Ascending aorta (tissue), 2 donors: Measurements from ENCODE around the gene ETV6. TPM values are rescaled to one million over a fixed set of nuclear protein-coding genes. Genes with fewer than 3 reads are reported as not detected.

Source experiments
- DNase-seq, 2 donors: peaks; one replicate each; pipeline ENCODE4 v3.0.0-alpha.2; 2019; ENCODE audit warnings: low spot score in 2 of 2
- H3K27ac ChIP-seq, 2 donors: fragments of 200-600 bp; sonication (generic); one replicate each; pipeline ENCODE4 v1.5.1; 2016 to 2017; ENCODE audit warnings: mild to moderate bottlenecking in 1 of 2
- H3K27me3 ChIP-seq: fragments of 200-600 bp; sonication (generic); one replicate; pipeline ENCODE4 v1.5.1; 2017
- H3K36me3 ChIP-seq, 2 donors: fragments of 200-600 bp; sonication (generic); one replicate each; pipeline ENCODE4 v1.5.1; 2016
- H3K4me1 ChIP-seq, 2 donors: fragments of 200-600 bp; sonication (generic); one replicate each; pipeline ENCODE4 v1.5.1; 2016 to 2017; ENCODE audit warnings: mild to moderate bottlenecking in 1 of 2
- H3K4me3 ChIP-seq, 2 donors: fragments of 200-600 bp; sonication (generic); one replicate each; pipeline ENCODE4 v1.5.1; 2016 to 2017; ENCODE audit warnings: mild to moderate bottlenecking in 1 of 2
- H3K9me3 ChIP-seq, 2 donors: fragments of 200-600 bp; sonication (generic); one replicate each; pipeline ENCODE4 v1.5.1; 2016
- intact Hi-C: fragments of 100-400 bp; cut with DNase I; formaldehyde crosslinking; loops from one replicate; pipeline ENCODE4 v1.15.1; 2023
- total RNA-seq: library from RNA; depleted of rRNA; stranded (reverse); fragments of >200 nt; gene quantifications from one replicate; pipeline ENCODE4 v1.1.0, GENCODE V29; 2016
- TF ChIP-seq, protein P1 (sequence below), 3 experiments: fragments of 200-600 bp in 2 of 3; fragments of 450-650 bp in 1 of 3; sonication (generic) in 2 of 3; IDR thresholded peaks; one replicate each; pipeline ENCODE4 v1.5.1; 2016 to 2019; ENCODE audit warnings: antibody characterized with exemption in 3 of 3, mild to moderate bottlenecking in 1 of 3, moderate library complexity in 1 of 3

The ETV6 gene
- total RNA-seq, 1 donor from 2014 or later, result 21.6 TPM

GRCh38 chr12:11656550-11656949 lies 7.1 kb downstream of the ETV6 start:
- intact Hi-C loops, result loop anchor here (10.0 kb wide), 1 partner anchor 138 kb away; no protein-coding TSS in a partner anchor
- Histone ChIP-seq H3K4me1 (peaks cover 18 to 53% of the 10 kb centered on the region in 2 donors), H3K27me3 (no peaks in the 10 kb centered on the region), H3K27ac (peak overlapping the region; percentile 41 to 62), H3K9me3 (no peaks in the 10 kb centered on the region), H3K4me3 (no peak overlapping the region), H3K36me3 (no peaks in the 10 kb centered on the region)
- DNase-seq, result no peak
- TF ChIP-seq, protein P1, sequence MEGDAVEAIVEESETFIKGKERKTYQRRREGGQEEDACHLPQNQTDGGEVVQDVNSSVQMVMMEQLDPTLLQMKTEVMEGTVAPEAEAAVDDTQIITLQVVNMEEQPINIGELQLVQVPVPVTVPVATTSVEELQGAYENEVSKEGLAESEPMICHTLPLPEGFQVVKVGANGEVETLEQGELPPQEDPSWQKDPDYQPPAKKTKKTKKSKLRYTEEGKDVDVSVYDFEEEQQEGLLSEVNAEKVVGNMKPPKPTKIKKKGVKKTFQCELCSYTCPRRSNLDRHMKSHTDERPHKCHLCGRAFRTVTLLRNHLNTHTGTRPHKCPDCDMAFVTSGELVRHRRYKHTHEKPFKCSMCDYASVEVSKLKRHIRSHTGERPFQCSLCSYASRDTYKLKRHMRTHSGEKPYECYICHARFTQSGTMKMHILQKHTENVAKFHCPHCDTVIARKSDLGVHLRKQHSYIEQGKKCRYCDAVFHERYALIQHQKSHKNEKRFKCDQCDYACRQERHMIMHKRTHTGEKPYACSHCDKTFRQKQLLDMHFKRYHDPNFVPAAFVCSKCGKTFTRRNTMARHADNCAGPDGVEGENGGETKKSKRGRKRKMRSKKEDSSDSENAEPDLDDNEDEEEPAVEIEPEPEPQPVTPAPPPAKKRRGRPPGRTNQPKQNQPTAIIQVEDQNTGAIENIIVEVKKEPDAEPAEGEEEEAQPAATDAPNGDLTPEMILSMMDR (IDR thresholded peaks at IDR 0.05), result no peak

GRCh38 chr12:11657511-11657910 lies 8.0 kb downstream of the ETV6 start:
- H3K36me3 ChIP-seq, result no peaks in the 10 kb centered on the region
- TF ChIP-seq, protein P1 (IDR thresholded peaks at IDR 0.05), result no peak
- H3K4me1 ChIP-seq, result peaks cover 28 to 60% of the 10 kb centered on the region in 2 donors
- H3K4me3 ChIP-seq, result no peak overlapping the region
- no peaks in the 10 kb centered on the region for H3K9me3 ChIP-seq
- no peaks in the 10 kb centered on the region for H3K27me3 ChIP-seq
- intact Hi-C loops, result loop anchor here (10.0 kb wide), 1 partner anchor 137 kb away; no protein-coding TSS in a partner anchor
- DNase-seq, result no peak
- H3K27ac ChIP-seq, result peak overlapping the region; percentile 41 to 62

DNA sequence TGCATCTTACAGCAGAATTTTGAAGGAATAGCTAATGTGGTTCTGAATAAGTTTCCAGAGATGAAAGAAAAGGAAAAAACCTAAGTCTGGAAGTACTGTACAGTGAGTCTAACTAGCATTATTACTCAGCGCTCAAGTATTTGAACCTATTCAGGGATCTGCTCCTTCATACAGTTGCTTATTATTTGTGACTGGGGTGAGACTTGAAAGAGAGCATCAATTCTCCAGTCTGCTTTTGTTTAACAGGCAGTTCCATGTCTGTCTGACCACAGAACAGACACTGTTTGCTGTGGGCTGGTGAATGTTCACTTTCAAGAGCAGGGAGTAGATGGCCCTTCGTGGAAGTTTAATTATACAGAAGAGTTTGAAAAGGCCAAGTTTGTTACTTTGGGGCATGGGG lies 9.3 kb downstream of the ETV6 start:
- H3K27ac ChIP-seq, result peak overlapping the region in 1 of 2 donors; percentile 62
- H3K36me3 ChIP-seq, result no peaks in the 10 kb centered on the region
- H3K4me1 ChIP-seq, result peaks cover 30 to 70% of the 10 kb centered on the region in 2 donors
- TF ChIP-seq, protein P1 (IDR thresholded peaks at IDR 0.05), result no peak
- H3K4me3 ChIP-seq, result no peak overlapping the region
- DNase-seq, result no peak
- intact Hi-C loops, result loop anchor here (10.0 kb wide), 1 partner anchor 136 kb away; no protein-coding TSS in a partner anchor
- H3K9me3 ChIP-seq, result no peaks in the 10 kb centered on the region
- H3K27me3 ChIP-seq, result no peaks in the 10 kb centered on the region

DNA sequence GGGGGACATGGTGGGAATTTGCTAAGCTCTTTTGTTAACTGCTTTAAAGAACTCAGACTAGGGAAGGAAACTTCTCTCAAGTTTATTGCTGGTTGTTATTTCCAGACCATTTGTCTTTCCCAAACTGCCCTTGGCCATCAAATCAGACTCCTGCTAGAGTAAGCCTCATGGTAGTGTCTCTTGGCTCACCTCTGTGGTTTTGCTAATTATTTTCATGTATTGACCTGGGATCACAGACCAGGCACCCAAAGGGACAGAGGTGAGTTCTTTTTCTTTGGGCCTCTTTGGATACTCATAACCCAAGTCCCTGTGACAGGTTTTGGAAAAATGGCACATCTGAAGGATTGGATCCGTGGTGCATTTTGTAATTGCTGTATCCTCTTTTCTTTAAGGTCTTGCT lies 11.2 kb downstream of the ETV6 start:
- TF ChIP-seq, protein P1 (IDR thresholded peaks at IDR 0.05), result no peak
- Histone ChIP-seq H3K4me1 (peaks cover 28 to 65% of the 10 kb centered on the region in 2 donors), H3K27me3 (no peaks in the 10 kb centered on the region), H3K4me3 (no peak overlapping the region), H3K9me3 (no peaks in the 10 kb centered on the region), H3K36me3 (peaks cover 0 to 3% of the 10 kb centered on the region in 2 donors), H3K27ac (peak overlapping the region in 1 of 2 donors; percentile 56)
- intact Hi-C loops, result no loop called here
- no peak for DNase-seq

DNA sequence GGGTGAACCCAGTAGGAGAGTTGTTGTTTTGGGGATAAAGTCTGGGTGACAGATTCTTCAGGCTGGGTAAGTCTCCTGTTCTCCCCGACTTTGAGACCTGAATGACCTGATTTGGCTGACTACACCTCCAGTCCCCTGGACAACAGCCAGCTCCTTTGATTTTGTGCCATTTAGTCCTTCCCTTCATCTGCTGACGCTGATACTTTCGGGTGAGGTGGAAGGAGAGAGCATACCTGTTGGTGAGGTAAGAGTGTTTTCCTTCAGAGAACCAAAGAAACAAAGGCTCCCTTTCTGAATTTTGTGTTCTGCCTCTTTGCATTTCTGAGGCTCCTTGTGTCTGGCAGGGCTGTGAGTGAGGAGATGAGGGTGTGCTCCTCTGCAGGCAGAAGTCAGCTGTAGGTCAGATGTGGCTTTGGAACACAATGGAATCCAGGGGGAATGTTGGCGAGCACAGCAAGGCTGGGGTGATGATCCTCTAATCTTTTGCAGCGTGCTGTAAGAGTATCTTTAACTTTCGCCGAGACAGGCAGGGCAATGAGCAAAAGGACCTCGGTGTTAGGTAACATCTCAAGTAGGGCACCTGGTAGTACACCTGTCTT lies 12.1 kb downstream of the ETV6 start:
- Histone ChIP-seq H3K27me3 (no peaks in the 10 kb centered on the region), H3K9me3 (no peaks in the 10 kb centered on the region), H3K27ac (peak overlapping the region; percentile 33 to 56), H3K36me3 (peaks cover 0 to 3% of the 10 kb centered on the region in 2 donors), H3K4me3 (no peak overlapping the region), H3K4me1 (peaks cover 28 to 60% of the 10 kb centered on the region in 2 donors)
- TF ChIP-seq, protein P1 (IDR thresholded peaks at IDR 0.05), result no peak
- no peak for DNase-seq
- intact Hi-C loops, result loop anchor here (2.0 kb wide), 1 partner anchor 31 kb away; no protein-coding TSS in a partner anchor
